A673 (cell line): ENCODE results near the gene TRIM10. TPM values are rescaled to one million over a fixed set of nuclear protein-coding genes. Genes with fewer than 3 reads are reported as not detected.

ENCODE experiments used
- BruUV-seq: library from RNA; stranded (reverse); fragments of 400-500 nt; replicated peaks from 2 replicates; lab custom pipeline; 2021; lab: Mats Ljungman, UMichigan
- CTCF ChIA-PET: fragments of 300-600 bp; sonication (Branson Sonifier 250); formaldehyde crosslinking; loops from one replicate; lab custom pipeline; 2022; ENCODE audit warnings: antibody characterized with exemption; lab: Charles Lee
- POLR2A ChIA-PET: fragments of 300-600 bp; sonication (Branson Sonifier 250); formaldehyde crosslinking; loops from one replicate; lab custom pipeline; 2022; ENCODE audit warnings: antibody characterized with exemption; ENCODE audit not compliant: low non-redundant PET; lab: Charles Lee
- DNase-seq: peaks from one replicate; pipeline ENCODE4 v3.0.0-alpha.2; 2015; ENCODE audit warnings: low spot score
- H3K27ac ChIP-seq: fragments of 200-600 bp; sonication (generic); 2 replicates; pipeline ENCODE4 v1.5.1; 2016; ENCODE audit warnings: mixed run types, low read depth, mild to moderate bottlenecking, mixed read lengths, antibody characterized with exemption, low read length; ENCODE audit not compliant: poor library complexity, severe bottlenecking
- H3K27me3 ChIP-seq: fragments of 200-600 bp; sonication (generic); replicated peaks from 2 replicates; pipeline ENCODE4 v1.6.1; 2017; ENCODE audit warnings: mixed run types, low read depth, mild to moderate bottlenecking, mixed read lengths, antibody characterized with exemption, low read length; ENCODE audit not compliant: insufficient read depth, poor library complexity
- H3K36me3 ChIP-seq: fragments of 200-600 bp; sonication (generic); 2 replicates; pipeline ENCODE4 v1.6.1; 2016; ENCODE audit warnings: mixed run types, mild to moderate bottlenecking, mixed read lengths, antibody characterized with exemption, low read length; ENCODE audit not compliant: insufficient read depth, poor library complexity, severe bottlenecking
- H3K4me1 ChIP-seq: fragments of 200-600 bp; sonication (generic); 2 replicates; pipeline ENCODE4 v1.6.1; 2017; ENCODE audit warnings: mixed run types, mild to moderate bottlenecking, mixed read lengths, antibody characterized with exemption, low read length; ENCODE audit not compliant: insufficient read depth, poor library complexity, severe bottlenecking
- H3K4me3 ChIP-seq: fragments of 200-600 bp; sonication (generic); 2 replicates; pipeline ENCODE4 v1.5.1; 2016; ENCODE audit warnings: low read depth, mixed run types, mild to moderate bottlenecking, mixed read lengths, low read length; ENCODE audit not compliant: poor library complexity, severe bottlenecking
- H3K9me3 ChIP-seq: fragments of 200-600 bp; sonication (generic); 2 replicates; pipeline ENCODE4 v1.6.1; 2016; ENCODE audit warnings: mixed run types, low read depth, mild to moderate bottlenecking, mixed read lengths, antibody characterized with exemption, low read length; ENCODE audit not compliant: poor library complexity, severe bottlenecking
- EZH2 ChIP-seq: fragments of 200-600 bp; sonication (generic); IDR thresholded peaks from 2 replicates; pipeline ENCODE4 v1.6.1; 2017; ENCODE audit warnings: borderline replicate concordance, low read depth, mild to moderate bottlenecking, mixed read lengths, antibody characterized with exemption, low read length; ENCODE audit not compliant: poor library complexity, severe bottlenecking
- intact Hi-C: fragments of 100-400 bp; cut with micrococcal nuclease; formaldehyde crosslinking; loops from one replicate; pipeline ENCODE4 v1.10.0; 2022; ENCODE audit not compliant: unreplicated experiment
- total RNA-seq: library from RNA; stranded (reverse); gene quantifications from 2 replicates; pipeline ENCODE4 v1.2.3, GENCODE V29; 2021
- TF ChIP-seq, protein P1 (sequence below): fragments of 300-800, 200-600 bp; sonication (generic); conservative IDR thresholded peaks from 2 replicates; pipeline ENCODE4 v1.5.1; 2017; ENCODE audit warnings: low read depth, mild to moderate bottlenecking, antibody characterized with exemption, low read length, moderate library complexity, mixed read lengths

TRIM10 gene
- total RNA-seq, 1 experiment from 2014 or later, result not detected

DNA sequence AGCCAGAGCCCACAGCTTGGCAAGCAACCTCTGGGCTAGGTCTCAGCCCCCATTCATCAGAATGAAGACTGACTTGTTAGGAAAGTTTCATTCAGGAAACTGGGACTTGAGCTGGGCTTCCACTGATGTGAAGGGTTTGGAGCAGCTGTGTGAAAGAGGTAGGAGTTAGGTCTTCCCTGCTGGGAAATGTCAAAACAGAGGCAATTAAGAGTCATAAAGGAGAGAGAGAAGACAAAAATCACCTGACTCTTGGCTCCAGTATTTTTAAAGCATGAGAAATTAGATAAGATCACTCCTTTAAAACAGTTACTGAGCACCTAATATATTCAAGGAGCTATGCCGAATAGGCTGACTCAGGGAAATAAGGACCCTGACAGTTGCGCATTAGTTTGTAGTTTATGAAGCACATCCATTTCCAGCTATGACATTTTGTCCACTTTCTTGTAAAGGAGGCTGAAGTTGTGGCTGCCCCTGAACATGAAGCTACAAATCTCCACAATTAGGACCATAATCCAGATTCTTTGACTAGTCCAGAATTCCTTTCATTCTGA is 29.0 kb downstream of the TRIM10 start:
- ChIA-PET CTCF (interaction anchor here (0.5 to 4.0 kb wide), 6 partner anchors 10 to 38 kb away, joined by 3 to 47 read pairs (median 4); no protein-coding TSS in a partner anchor), POLR2A (no interaction called here)
- intact Hi-C loops, result loop anchor here (1.0 to 5.0 kb wide), 2 partner anchors 29 to 285 kb away; no protein-coding TSS in a partner anchor
- DNase-seq, result no peak
- Histone ChIP-seq H3K4me1 (no peaks in the 10 kb centered on the region), H3K9me3 (no peaks in the 10 kb centered on the region), H3K27me3 (peaks cover 41% of the 10 kb centered on the region), H3K27ac (no peak overlapping the region), H3K36me3 (no peaks in the 10 kb centered on the region), H3K4me3 (no peak overlapping the region)
- no TSS peak for BruUV-seq
- TF ChIP-seq, protein P1, sequence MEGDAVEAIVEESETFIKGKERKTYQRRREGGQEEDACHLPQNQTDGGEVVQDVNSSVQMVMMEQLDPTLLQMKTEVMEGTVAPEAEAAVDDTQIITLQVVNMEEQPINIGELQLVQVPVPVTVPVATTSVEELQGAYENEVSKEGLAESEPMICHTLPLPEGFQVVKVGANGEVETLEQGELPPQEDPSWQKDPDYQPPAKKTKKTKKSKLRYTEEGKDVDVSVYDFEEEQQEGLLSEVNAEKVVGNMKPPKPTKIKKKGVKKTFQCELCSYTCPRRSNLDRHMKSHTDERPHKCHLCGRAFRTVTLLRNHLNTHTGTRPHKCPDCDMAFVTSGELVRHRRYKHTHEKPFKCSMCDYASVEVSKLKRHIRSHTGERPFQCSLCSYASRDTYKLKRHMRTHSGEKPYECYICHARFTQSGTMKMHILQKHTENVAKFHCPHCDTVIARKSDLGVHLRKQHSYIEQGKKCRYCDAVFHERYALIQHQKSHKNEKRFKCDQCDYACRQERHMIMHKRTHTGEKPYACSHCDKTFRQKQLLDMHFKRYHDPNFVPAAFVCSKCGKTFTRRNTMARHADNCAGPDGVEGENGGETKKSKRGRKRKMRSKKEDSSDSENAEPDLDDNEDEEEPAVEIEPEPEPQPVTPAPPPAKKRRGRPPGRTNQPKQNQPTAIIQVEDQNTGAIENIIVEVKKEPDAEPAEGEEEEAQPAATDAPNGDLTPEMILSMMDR, result no peak

DNA sequence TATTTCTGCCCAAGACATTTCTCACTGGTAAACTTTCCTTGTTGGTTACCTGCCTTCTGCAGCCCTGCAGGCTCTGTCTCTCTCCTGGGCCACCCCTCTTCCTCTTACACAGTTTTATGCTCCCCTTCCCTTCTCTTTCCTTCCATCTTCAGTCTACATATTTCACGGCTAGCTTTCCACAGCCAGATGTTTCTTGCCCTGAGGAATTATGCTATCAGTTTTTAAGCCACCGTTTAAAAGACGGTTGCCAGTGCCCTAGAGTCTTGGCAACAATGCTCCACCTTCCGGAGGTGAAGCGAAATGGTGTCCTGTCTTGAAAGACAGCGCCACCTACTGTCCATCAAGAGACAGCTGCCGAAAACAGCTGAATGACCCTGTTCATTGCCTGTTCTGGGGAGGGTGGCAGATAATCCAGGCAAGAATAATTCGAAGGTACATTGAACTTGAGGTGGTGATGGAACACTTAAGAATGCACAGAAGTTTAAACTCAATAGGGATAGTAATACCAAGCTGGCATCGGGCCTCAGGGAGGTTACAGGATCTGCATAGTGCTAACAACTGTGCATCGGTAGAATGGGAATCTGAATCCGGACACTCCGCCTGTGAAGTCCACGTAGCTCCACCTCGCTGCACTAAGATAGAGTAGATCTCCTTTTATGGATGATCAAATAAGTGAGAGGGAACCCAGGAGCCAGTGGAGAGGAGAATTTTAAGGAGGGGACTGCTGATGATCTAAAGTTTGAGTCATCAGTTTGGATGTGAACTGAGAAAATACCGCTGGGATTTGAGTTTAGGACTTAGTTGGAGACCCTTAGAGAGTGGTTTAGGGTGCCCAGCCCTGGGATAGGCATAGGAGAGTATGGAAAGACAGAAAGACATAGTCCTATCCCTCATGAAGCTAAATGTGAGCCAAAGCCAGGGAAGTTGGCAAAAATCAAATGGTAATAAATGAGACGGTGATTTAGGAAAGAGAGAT is 29.8 kb downstream of the TRIM10 start:
- no TSS peak for BruUV-seq
- peaks cover 41% of the 10 kb centered on the region for H3K27me3 ChIP-seq
- H3K27ac ChIP-seq, result no peak overlapping the region
- H3K9me3 ChIP-seq, result no peaks in the 10 kb centered on the region
- no peaks in the 10 kb centered on the region for H3K4me1 ChIP-seq
- peak; percentile 88 for DNase-seq
- intact Hi-C loops, result loop anchor here (1.0 to 5.0 kb wide), 2 partner anchors 28 to 284 kb away; no protein-coding TSS in a partner anchor
- H3K36me3 ChIP-seq, result no peaks in the 10 kb centered on the region
- TF ChIP-seq, protein P1, result peak; percentile 100
- no peak for TF ChIP-seq EZH2
- ChIA-PET POLR2A (no interaction called here), CTCF (interaction anchor here (0.5 to 4.0 kb wide), 8 partner anchors 12 to 81 kb away, joined by 3 to 47 read pairs (median 6); no protein-coding TSS in a partner anchor)
- no peak overlapping the region for H3K4me3 ChIP-seq

DNA sequence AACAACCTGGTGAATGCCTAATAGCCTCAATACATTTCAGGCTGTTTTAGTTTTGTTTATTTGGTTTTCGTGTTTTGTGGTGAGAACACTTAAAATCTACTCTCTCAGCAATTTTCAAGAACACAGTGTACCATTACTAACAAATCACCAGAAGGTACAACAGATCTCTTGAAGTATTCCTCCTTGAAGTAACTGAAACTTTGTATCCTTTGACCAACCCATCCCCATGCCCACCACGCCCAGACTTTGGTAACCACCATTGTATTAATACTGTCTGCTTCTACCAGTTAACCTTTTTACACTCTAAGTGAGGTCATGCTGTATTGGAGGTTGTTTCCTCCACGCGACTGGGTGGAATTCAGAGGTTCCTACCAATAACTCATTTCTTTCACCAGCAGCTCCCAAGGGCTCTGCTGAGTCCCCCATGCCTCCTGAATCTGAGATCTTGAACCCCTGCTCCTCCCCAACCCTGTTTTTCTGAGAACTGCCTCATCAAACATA is 30.8 kb downstream of the TRIM10 start:
- Histone ChIP-seq H3K4me1 (no peaks in the 10 kb centered on the region), H3K36me3 (no peaks in the 10 kb centered on the region), H3K4me3 (no peak overlapping the region), H3K27ac (no peak overlapping the region), H3K9me3 (no peaks in the 10 kb centered on the region), H3K27me3 (peaks cover 41% of the 10 kb centered on the region)
- no peak for DNase-seq
- CTCF ChIA-PET, result interaction anchor here (1.2 to 4.0 kb wide), 2 partner anchors 13 to 26 kb away, joined by 4 to 47 read pairs; no protein-coding TSS in a partner anchor
- POLR2A ChIA-PET, result no interaction called here
- no TSS peak for BruUV-seq
- TF ChIP-seq, protein P1, result no peak
- TF ChIP-seq EZH2, result no peak
- intact Hi-C loops, result loop anchor here (5.0 kb wide), 1 partner anchor 283 kb away; no protein-coding TSS in a partner anchor
